ENCODE results near the gene SUPT4H1. TPM values are rescaled to one million over a fixed set of nuclear protein-coding genes. Genes with fewer than 3 reads are reported as not detected.

SUPT4H1 gene
- total and polyA plus RNA-seq, 2 of the 4 experiments (the other 2 are of a cell fraction) = 51.6 to 129 TPM

DNA sequence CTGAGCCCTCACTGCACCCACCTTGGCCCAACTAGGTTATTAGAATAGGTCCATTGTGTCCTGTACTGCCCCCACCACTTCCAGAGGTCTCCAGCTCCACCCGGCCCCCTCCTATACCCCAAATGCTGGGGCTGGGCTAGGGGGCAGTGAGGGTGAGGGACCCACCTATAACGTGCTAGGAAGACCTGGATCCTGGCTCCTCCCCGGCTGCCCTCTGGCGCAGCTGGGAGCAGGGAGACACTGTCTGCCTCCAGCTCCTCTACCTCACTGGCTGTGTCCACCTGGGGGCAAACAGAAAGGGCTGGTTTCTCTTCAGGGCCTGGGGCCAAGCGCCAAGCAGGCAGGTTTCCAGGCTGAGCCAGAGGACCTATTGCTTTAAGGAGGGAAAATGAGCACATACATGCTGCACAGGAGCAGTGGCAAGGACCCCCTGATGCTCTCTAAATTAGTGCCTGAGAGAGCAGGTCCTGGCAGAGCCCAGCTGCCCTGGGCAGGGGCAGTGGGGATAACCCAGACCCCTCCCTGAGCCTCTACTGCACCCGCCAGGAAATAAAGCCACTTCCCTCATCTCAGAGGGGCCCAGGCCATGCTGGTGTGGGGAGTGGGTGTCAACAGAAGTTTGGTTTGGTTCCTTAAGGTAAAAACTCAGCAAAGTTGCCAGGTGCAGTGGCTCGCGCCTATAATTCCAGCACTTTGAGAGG is 35.6 kb downstream of the SUPT4H1 start:
- H2AFZ ChIP-seq (replicated peaks; ENCODE audit: low read length, poor library complexity) = no peak overlapping the region
- H2AK9ac ChIP-seq (replicated peaks; ENCODE audit: low read depth, low read length, poor library complexity) = no peak overlapping the region
- DNase-seq = no peak
- H4K20me1 ChIP-seq (ENCODE audit: insufficient read depth, low read length) = no peaks in the 10 kb centered on the region
- no peak overlapping the region for H3K23ac ChIP-seq (ENCODE audit: low read depth, low read length)
- BruUV-seq (replicated peaks) = no TSS peak
- intact Hi-C loops (cut with micrococcal nuclease) = loop anchor here (2.0 kb wide), 1 partner anchor 36 kb away; the partner anchor contains the start of gene SUPT4H1
- H3K9ac ChIP-seq (ENCODE audit: low read depth, low read length) = no peak overlapping the region
- H4K8ac ChIP-seq (ENCODE audit: low read depth in 2 of 2, low read length in 2 of 2) = no peak overlapping the region
- H2BK5ac ChIP-seq (ENCODE audit: low read depth, low read length, poor library complexity, severe bottlenecking) = no peak overlapping the region
- H3K36me3 ChIP-seq (ENCODE audit: control insufficient read depth, insufficient read depth, low read length) = no peaks in the 10 kb centered on the region
- no peak overlapping the region for H3K4me3 ChIP-seq (ENCODE audit: insufficient read depth, low read depth, low read length)
- H2BK20ac ChIP-seq (ENCODE audit: low read depth, low read length) = no peak overlapping the region
- no peak overlapping the region for H3K56ac ChIP-seq (ENCODE audit: extremely low read depth, insufficient read depth, low read length)
- POLR2A ChIA-PET (ENCODE audit: unreplicated experiment) = no interaction called here
- H3K18ac ChIP-seq (ENCODE audit: low read depth, low read length) = no peak overlapping the region
- no peak overlapping the region for H4K91ac ChIP-seq (ENCODE audit: insufficient read depth, low read depth, low read length)
- no peaks in the 10 kb centered on the region for H3K9me3 ChIP-seq (ENCODE audit: control insufficient read depth, insufficient read depth, low read length)
- WGBS, 2 experiments (ENCODE audit: extremely low coverage in 2 of 2, insufficient read length in 1 of 2) = no CpG with 5 or more reads among the region's 8 CpGs
- H2BK15ac ChIP-seq (ENCODE audit: low read depth, low read length) = no peak overlapping the region
- no peak for TF ChIP-seq MAFK (IDR thresholded peaks at IDR 0.05; ENCODE audit: low read depth, low read length)
- no peak for TF ChIP-seq MXI1 (IDR thresholded peaks at IDR 0.05; ENCODE audit: borderline replicate concordance, low read depth, low read length)
- no peak for TF ChIP-seq POLR2A (IDR thresholded peaks at IDR 0.05; ENCODE audit: low read depth, low read length)
- TF ChIP-seq CHD1 (IDR thresholded peaks at IDR 0.05; ENCODE audit: low read depth, low read length) = no peak
- no peak for TF ChIP-seq SMC3 (IDR thresholded peaks at IDR 0.05; ENCODE audit: low read depth, low read length)
- no peak for TF ChIP-seq CEBPB (IDR thresholded peaks at IDR 0.05; ENCODE audit: low read depth, low read length)
- no peak for TF ChIP-seq RAD21 (IDR thresholded peaks at IDR 0.05; ENCODE audit: low read length)
- TF ChIP-seq RCOR1 (IDR thresholded peaks at IDR 0.05; ENCODE audit: insufficient replicate concordance, low read length) = no peak
- TF ChIP-seq, protein P1, sequence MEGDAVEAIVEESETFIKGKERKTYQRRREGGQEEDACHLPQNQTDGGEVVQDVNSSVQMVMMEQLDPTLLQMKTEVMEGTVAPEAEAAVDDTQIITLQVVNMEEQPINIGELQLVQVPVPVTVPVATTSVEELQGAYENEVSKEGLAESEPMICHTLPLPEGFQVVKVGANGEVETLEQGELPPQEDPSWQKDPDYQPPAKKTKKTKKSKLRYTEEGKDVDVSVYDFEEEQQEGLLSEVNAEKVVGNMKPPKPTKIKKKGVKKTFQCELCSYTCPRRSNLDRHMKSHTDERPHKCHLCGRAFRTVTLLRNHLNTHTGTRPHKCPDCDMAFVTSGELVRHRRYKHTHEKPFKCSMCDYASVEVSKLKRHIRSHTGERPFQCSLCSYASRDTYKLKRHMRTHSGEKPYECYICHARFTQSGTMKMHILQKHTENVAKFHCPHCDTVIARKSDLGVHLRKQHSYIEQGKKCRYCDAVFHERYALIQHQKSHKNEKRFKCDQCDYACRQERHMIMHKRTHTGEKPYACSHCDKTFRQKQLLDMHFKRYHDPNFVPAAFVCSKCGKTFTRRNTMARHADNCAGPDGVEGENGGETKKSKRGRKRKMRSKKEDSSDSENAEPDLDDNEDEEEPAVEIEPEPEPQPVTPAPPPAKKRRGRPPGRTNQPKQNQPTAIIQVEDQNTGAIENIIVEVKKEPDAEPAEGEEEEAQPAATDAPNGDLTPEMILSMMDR (conservative IDR thresholded peaks at IDR 0.05; ENCODE audit: low read depth, low read length) = no peak
- no peak for TF ChIP-seq NFE2L2 (IDR thresholded peaks at IDR 0.05; ENCODE audit: low read depth, low read length)
- no peak for TF ChIP-seq RFX5 (IDR thresholded peaks at IDR 0.05; ENCODE audit: low read depth, low read length)
- no peak for TF ChIP-seq MAZ (IDR thresholded peaks at IDR 0.05; ENCODE audit: borderline replicate concordance, low read depth, low read length)
- no peak for TF ChIP-seq BHLHE40 (IDR thresholded peaks at IDR 0.05; ENCODE audit: low read depth, low read length)
- H3K4me1 ChIP-seq (ENCODE audit: control insufficient read depth, insufficient read depth, low read length) = no peaks in the 10 kb centered on the region
- H3K27ac ChIP-seq (ENCODE audit: insufficient read depth, low read length) = no peak overlapping the region
- ATAC-seq (ENCODE audit: low read depth) = no peak
- dilution Hi-C loops (cut with HindIII; ENCODE audit: low sequenced_read_pairs, unreplicated experiment) = no loop called here
- no peak overlapping the region for H2AK5ac ChIP-seq (ENCODE audit: low read depth, low read length)
- H3K4me2 ChIP-seq (ENCODE audit: low read depth, low read length) = no peak overlapping the region
- no peak overlapping the region for H2BK120ac ChIP-seq (ENCODE audit: low read depth, low read length)
- CTCF ChIA-PET = interaction anchor here (1.0 to 1.7 kb wide), 4 partner anchors 24 to 72 kb away, joined by 3 to 6 read pairs (median 4); no protein-coding TSS in a partner anchor
- H3K14ac ChIP-seq (replicated peaks; ENCODE audit: low read depth, low read length) = no peak overlapping the region
- no peak overlapping the region for H3K4ac ChIP-seq (ENCODE audit: low read depth, low read length)
- in situ Hi-C loops (cut with MboI; ENCODE audit: low sequenced_read_pairs) = loop anchor here (5.0 kb wide), 2 partner anchors 101 to 131 kb away; partner anchors contain the start of gene RNF43
- no peaks in the 10 kb centered on the region for H3K79me1 ChIP-seq (ENCODE audit: low read depth in 1 of 2, low read length in 2 of 2)
- H3K9me1 ChIP-seq (ENCODE audit: insufficient read depth, low read length) = no peaks in the 10 kb centered on the region
- H4K5ac ChIP-seq (ENCODE audit: low read depth, low read length) = no peak overlapping the region
- H3K27me3 ChIP-seq (ENCODE audit: control insufficient read depth, insufficient read depth, low read length) = no peaks in the 10 kb centered on the region

Measured in IMR-90 (cell line).